HEK293T (cell line): Measurements from ENCODE around the gene CLHC1.
"Not testable (repeated sequence)": the region's sequence is repeated elsewhere in the genome, so short reads cannot be mapped to it uniquely, and the experiment has no call there.

Experiments used
- CTCF ChIA-PET: fragments of 350-600 bp; formaldehyde crosslinking; extraction: SDS; loops from one replicate; lab custom pipeline; 2021; ENCODE audit warnings: antibody characterized with exemption, inconsistent platforms; lab: Yijun Ruan, JAX
- POLR2A ChIA-PET: fragments of 350-600 bp; formaldehyde crosslinking; extraction: SDS; loops from one replicate; lab custom pipeline; 2020; ENCODE audit warnings: antibody characterized with exemption, inconsistent platforms; lab: Yijun Ruan, JAX
- DNase-seq: peaks from one replicate; pipeline ENCODE4 v3.0.0; 2012; ENCODE audit warnings: mixed read lengths; ENCODE audit errors: extremely low spot score
- ARNT ChIP-seq: fragments of 450-650 bp; IDR thresholded peaks from 2 replicates; pipeline ENCODE4 v1.6.1; 2017; ENCODE audit warnings: mild to moderate bottlenecking
- BHLHE40 ChIP-seq: fragments of 450-650 bp; IDR thresholded peaks from 2 replicates; pipeline ENCODE4 v1.6.1; 2016; ENCODE audit warnings: mild to moderate bottlenecking, moderate library complexity, borderline replicate concordance
- CTBP1 ChIP-seq: fragments of 450-650 bp; IDR thresholded peaks from 2 replicates; pipeline ENCODE4 v1.6.1; 2016; ENCODE audit warnings: borderline replicate concordance
- ELF4 ChIP-seq: fragments of 450-650 bp; IDR thresholded peaks from 2 replicates; pipeline ENCODE4 v1.6.1; 2017; ENCODE audit warnings: antibody characterized with exemption
- FOXA1 ChIP-seq: fragments of 450-650 bp; IDR thresholded peaks from 2 replicates; pipeline ENCODE4 v1.6.1; 2016; ENCODE audit warnings: mild to moderate bottlenecking
- FOXK2 ChIP-seq: fragments of 450-650 bp; IDR thresholded peaks from 2 replicates; pipeline ENCODE4 v1.6.1; 2016; ENCODE audit warnings: mild to moderate bottlenecking
- FOXM1 ChIP-seq: fragments of 450-650 bp; IDR thresholded peaks from 2 replicates; pipeline ENCODE4 v1.6.1; 2017; ENCODE audit warnings: mild to moderate bottlenecking, borderline replicate concordance
- HDGF ChIP-seq: fragments of 450-650 bp; IDR thresholded peaks from 2 replicates; pipeline ENCODE4 v1.6.1; 2017; ENCODE audit warnings: antibody characterized with exemption, borderline replicate concordance
- L3MBTL2 ChIP-seq: fragments of 450-650 bp; conservative IDR thresholded peaks from 2 replicates; pipeline ENCODE4 v1.6.1; 2016; ENCODE audit warnings: mild to moderate bottlenecking
- LEF1 ChIP-seq: fragments of 450-650 bp; IDR thresholded peaks from 2 replicates; pipeline ENCODE4 v1.6.1; 2017; ENCODE audit warnings: mild to moderate bottlenecking, borderline replicate concordance
- NFRKB ChIP-seq: fragments of 450-650 bp; IDR thresholded peaks from 2 replicates; pipeline ENCODE4 v1.6.1; 2016; ENCODE audit warnings: mild to moderate bottlenecking, moderate library complexity
- SP1 ChIP-seq: fragments of 450-650 bp; IDR thresholded peaks from 2 replicates; pipeline ENCODE4 v1.6.1; 2017
- SUZ12 ChIP-seq: fragments of 450-650 bp; IDR thresholded peaks from 2 replicates; pipeline ENCODE4 v1.6.1; 2016; ENCODE audit warnings: mild to moderate bottlenecking
- TARDBP ChIP-seq: fragments of 450-650 bp; IDR thresholded peaks from 2 replicates; pipeline ENCODE4 v1.6.1; 2016
- ZNF384 ChIP-seq: fragments of 450-650 bp; IDR thresholded peaks from 2 replicates; pipeline ENCODE4 v1.6.1; 2016
- TF ChIP-seq, protein P1 (sequence below): fragments of 450-650 bp; IDR thresholded peaks from 2 replicates; pipeline ENCODE4 v1.6.1; 2016

Gene CLHC1

DNA sequence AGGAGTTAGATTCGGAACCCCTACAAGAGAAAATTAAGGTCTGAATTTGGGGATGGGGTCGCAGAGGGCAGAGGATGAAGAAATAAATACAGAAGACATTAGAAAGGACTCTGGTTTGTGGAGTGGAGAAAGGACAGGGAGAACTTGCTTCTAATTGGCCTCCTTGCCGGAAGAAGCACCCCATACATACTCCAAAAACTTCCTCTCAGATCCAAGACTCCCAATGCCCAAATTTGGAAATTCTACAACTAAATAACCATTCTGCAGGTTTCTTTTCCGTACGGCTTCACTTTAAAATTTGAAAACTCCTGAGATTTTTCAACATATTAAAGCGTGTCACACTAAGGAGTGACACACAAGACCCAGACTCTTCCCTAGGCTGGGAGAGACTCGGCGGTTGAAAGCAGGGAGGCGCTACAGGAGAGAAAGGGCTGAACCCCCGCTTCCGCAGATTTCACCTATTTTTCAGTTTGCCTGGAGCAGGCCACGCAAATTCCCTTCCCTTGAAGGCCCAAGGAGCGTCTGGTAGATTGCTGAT is 478 bp downstream of the CLHC1 start:
- ChIA-PET CTCF (no interaction called here), POLR2A (no interaction called here)
- peak; percentile 11 for DNase-seq
- TF ChIP-seq ARNT (no peak), BHLHE40 (no peak), NFRKB (no peak), HDGF (no peak), SP1 (no peak), FOXM1 (no peak), FOXK2 (no peak), TARDBP (no peak), L3MBTL2 (no peak), FOXA1 (no peak), LEF1 (no peak)
- TF ChIP-seq, protein P1, sequence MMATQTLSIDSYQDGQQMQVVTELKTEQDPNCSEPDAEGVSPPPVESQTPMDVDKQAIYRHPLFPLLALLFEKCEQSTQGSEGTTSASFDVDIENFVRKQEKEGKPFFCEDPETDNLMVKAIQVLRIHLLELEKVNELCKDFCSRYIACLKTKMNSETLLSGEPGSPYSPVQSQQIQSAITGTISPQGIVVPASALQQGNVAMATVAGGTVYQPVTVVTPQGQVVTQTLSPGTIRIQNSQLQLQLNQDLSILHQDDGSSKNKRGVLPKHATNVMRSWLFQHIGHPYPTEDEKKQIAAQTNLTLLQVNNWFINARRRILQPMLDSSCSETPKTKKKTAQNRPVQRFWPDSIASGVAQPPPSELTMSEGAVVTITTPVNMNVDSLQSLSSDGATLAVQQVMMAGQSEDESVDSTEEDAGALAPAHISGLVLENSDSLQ = no peak

DNA sequence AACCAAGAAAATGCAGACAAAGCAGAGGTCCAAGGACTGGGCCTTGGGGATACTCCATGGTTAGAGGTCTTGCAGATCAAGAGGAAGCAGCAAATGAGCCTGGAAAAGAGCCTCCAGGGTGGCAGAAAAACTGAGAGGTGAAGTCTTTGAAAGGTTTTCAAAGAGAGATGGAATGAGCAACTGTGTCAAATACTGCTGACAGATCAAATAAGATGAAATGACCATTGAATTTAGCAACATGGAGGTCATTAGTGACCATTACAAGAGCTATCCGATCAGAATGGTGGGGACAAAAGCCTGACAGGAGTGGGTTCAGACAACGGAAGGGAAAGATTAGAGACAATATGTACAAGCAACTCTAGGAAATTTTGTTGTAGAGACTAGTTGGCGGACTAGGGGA is 1.5 kb downstream of the CLHC1 start:
- CTCF ChIA-PET = no interaction called here
- TF ChIP-seq FOXA1 (no peak), NFRKB (no peak), L3MBTL2 (no peak), CTBP1 (no peak), ARNT (no peak), SP1 (no peak), SUZ12 (no peak)
- DNase-seq = no peak
- POLR2A ChIA-PET = no interaction called here

DNA sequence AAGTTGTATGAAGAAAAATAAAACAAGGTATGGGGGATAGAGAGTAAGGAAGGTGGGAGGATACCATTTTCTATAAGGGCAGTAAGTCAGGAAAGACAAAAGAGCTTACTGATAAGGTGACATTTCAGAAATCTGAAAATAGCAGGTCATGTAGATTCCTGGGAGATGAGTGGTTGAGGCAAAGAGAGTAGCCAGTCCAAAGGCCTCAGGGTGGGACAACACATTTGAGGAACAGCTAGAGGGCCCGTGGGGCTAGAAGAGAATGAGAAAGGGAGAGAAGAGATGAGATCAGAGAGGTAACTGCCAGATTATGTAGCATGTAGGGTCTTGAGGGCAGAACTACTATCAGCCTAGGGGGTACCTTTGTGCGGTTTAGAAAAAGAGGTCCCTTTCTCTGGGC is 2.9 kb downstream of the CLHC1 start:
- DNase-seq = no peak
- CTCF ChIA-PET = no interaction called here
- POLR2A ChIA-PET = no interaction called here
- no peak for TF ChIP-seq FOXM1
- TF ChIP-seq TARDBP = no peak
- TF ChIP-seq ZNF384 = no peak
- TF ChIP-seq BHLHE40 = no peak
- TF ChIP-seq, protein P1 = no peak
- TF ChIP-seq SP1 = no peak
- TF ChIP-seq LEF1 = no peak
- TF ChIP-seq CTBP1 = no peak
- no peak for TF ChIP-seq L3MBTL2
- TF ChIP-seq FOXA1 = no peak
- TF ChIP-seq FOXK2 = no peak
- TF ChIP-seq NFRKB = no peak
- no peak for TF ChIP-seq ELF4
- no peak for TF ChIP-seq SUZ12
- TF ChIP-seq ARNT = no peak
- TF ChIP-seq HDGF = no peak

DNA sequence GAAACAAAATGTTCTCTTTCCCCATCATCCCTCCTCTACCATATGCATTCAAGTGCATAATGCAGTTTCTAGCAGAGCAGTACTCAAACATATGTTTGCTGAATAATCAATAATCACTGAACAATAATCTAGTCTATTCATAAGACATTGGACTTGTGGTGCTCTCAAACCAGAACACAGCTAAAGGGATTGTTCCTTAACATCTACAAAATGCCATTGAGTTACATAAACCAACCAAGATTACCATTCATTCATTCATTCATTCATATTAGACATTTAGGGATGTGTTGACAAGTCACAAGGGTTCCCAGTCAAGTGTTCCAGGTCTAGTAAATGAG is 3.9 kb downstream of the CLHC1 start:
- no peak for DNase-seq
- ChIA-PET CTCF (no interaction called here), POLR2A (no interaction called here)
- no peak for TF ChIP-seq HDGF
- TF ChIP-seq CTBP1 = no peak

DNA sequence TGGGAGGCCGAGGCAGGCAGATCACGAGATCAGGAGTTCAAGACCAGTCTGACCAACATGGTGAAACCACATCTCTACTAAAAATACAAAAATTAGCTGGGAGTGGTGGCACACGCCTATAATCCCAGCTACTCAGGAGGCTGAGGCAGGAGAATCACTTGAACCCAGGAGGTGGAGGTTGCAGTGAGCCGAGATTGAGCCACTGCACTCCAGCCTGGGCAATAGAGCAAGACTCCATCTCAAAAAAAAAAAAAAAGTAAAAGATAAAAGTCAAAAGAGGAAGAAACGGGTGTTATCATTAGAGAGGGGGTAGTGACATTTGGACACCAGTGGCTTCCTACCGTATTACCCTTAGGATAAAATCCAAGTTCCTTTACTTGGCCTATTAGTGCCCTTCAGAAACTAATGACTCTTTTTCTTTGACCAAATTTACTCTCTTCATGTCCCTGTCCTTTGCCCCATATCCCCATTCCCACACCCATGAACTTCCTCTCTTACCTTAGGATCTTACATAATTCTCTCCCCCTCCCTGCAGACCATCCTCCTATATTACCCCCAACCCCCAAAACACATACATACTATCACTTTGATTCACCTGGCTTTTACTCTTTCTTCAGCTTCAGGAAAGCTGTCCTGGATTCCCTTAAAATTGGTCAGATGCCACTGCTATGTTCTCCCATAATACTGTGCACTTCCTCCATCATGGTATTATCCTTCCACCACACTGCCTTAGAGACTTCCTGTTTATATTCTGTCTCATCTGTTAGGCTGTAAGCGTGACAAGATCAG is 4.5 kb downstream of the CLHC1 start:
- CTCF ChIA-PET, DNase-seq, POLR2A ChIA-PET: not testable (repeated sequence)

DNA sequence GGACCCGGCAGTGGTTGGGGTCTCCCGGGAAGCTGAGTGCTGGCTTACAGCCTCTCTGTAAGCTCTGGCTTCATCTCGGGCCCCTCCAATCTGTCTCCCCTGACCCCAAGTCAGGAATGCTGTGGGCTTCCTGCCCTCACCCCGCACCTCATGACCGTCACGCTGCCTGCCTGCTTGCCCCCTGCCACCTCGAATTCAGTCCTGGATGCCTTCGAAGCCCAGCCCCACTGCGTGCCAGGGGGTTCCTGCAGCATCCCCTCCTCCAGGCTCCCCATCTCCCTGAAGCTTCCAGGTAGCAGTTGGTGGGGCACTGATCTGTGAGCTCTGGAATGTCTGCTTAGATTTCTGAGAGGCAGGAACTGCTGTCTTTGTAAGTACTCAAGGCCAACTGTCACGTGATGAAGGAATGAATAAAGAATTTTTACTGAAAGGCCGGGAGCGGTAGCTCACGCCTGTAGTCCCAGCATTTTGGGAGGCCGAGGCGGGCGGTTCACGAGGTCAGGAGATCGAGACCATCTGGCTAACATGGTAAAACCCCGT is 6.5 kb downstream of the CLHC1 start:
- ChIA-PET CTCF (no interaction called here), POLR2A (interaction anchor here (0.8 kb wide), 1 partner anchor 10 kb away, joined by 3 read pairs; no protein-coding TSS in a partner anchor)
- DNase-seq = no peak
- TF ChIP-seq ARNT (no peak), SP1 (no peak), TARDBP (no peak), FOXM1 (no peak), L3MBTL2 (no peak), BHLHE40 (no peak), ZNF384 (no peak), ELF4 (no peak), LEF1 (no peak), HDGF (no peak)

DNA sequence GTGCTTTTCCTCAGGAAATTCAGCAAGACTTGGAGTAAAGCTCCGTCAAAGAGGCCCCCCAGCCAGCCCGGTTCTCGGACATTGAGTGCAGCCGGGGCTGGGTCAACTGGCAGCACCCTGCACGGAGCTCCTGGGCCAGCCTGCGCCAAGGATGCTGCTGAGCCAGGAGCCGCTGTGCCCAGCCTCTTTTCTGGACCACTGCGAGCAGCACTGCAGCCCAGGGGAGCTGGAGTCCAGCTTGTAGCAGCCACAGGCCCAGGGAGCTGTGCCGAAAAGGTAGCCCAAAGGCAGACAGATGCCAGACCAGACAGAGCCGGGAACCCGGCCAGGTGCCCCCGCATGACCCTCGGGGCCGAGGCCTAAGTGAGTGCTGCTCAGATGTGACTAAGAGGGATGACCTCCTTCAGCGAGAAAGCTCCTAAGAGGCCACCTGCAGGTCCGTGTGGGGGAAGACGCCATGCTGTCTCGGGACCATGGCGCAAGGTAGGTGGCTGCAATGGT is 7.3 kb downstream of the CLHC1 start:
- TF ChIP-seq HDGF (no peak), BHLHE40 (no peak), L3MBTL2 (no peak), FOXA1 (no peak)
- DNase-seq = no peak
- CTCF ChIA-PET = no interaction called here
- POLR2A ChIA-PET = interaction anchor here (0.8 kb wide), 1 partner anchor 10 kb away, joined by 3 read pairs; no protein-coding TSS in a partner anchor
